ENCODE data around the gene AGBL1. TPM values are rescaled to one million over a fixed set of nuclear protein-coding genes. Genes with fewer than 3 reads are reported as not detected.

Gene AGBL1
- total RNA-seq, 1 experiment from 2014 or later = not detected

DNA sequence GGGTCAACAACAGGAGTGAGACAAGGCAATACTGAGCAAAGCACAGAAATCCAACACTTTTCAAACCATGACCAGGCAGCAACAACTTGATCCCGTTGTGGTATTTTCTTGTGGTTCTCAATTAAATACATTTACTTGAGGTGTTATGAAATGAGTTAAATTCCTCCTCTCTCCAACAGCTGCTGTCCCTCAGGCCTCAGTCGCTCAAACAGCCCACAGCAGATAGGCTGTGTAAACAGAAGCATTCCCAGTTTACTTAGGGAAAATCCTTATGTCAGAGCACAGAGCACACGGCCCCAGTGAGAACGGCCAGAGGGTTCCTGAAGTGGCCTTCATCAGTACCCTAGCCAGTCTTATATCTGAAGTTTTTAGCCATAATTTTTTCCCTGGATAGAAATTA, 359.9 kb downstream of the AGBL1 start:
- Histone ChIP-seq H3K14ac (ENCODE audit: insufficient read depth, low read length) (no peak overlapping the region), H3K23me2 (ENCODE audit: insufficient read length, low read depth, low read length, poor library complexity, severe bottlenecking) (no peaks in the 10 kb centered on the region), H3K23ac (ENCODE audit: insufficient read length, low read depth, low read length) (no peak overlapping the region), H2BK15ac (ENCODE audit: low read depth, low read length) (no peak overlapping the region), H3K4me2 (ENCODE audit: insufficient read depth, insufficient read length, low read length) (no peak overlapping the region), H2BK12ac (ENCODE audit: insufficient read length, low read depth, low read length) (no peak overlapping the region), H2AFZ (ENCODE audit: low read length) (no peak overlapping the region), H3K79me1 (ENCODE audit: insufficient read depth, low read depth, low read length, poor library complexity, severe bottlenecking) (no peaks in the 10 kb centered on the region), H2BK20ac (ENCODE audit: low read depth, low read length, poor library complexity, severe bottlenecking) (no peak overlapping the region), H3K18ac (ENCODE audit: insufficient read length, low read depth, low read length) (no peak overlapping the region), H3K4me1 (ENCODE audit: insufficient read depth, low read length) (no peaks in the 10 kb centered on the region), H3K9ac (ENCODE audit: extremely low read depth, insufficient read length, low read length) (no peak overlapping the region), H3K4ac (ENCODE audit: low read depth, low read length) (no peak overlapping the region), H4K91ac (ENCODE audit: insufficient read length, low read depth, low read length) (no peak overlapping the region), H4K20me1 (ENCODE audit: control insufficient read depth, insufficient read depth, insufficient read length) (no peaks in the 10 kb centered on the region), H3K79me2 (ENCODE audit: insufficient read depth, low read length) (no peaks in the 10 kb centered on the region), H3K27ac (ENCODE audit: insufficient read length, low read depth, low read length) (no peak overlapping the region), H3T11ph (ENCODE audit: low read length) (no peak overlapping the region), H2AK5ac (ENCODE audit: insufficient read length, low read length) (no peak overlapping the region), H3K9me3 (ENCODE audit: control insufficient read depth, low read depth, low read length) (no peaks in the 10 kb centered on the region), H2BK5ac (ENCODE audit: insufficient read length, low read length) (no peak overlapping the region), H3K56ac (ENCODE audit: insufficient read length, low read depth, low read length) (no peak overlapping the region), H4K5ac (ENCODE audit: insufficient read length, low read depth, low read length) (no peak overlapping the region), H4K8ac (replicated peaks; ENCODE audit: insufficient read length, low read depth, low read length) (no peak overlapping the region), H2BK120ac (ENCODE audit: low read depth, low read length, poor library complexity, severe bottlenecking) (no peak overlapping the region), H3K27me3 (ENCODE audit: insufficient read depth, low read length) (no peaks in the 10 kb centered on the region)
- TF ChIP-seq, protein P1, sequence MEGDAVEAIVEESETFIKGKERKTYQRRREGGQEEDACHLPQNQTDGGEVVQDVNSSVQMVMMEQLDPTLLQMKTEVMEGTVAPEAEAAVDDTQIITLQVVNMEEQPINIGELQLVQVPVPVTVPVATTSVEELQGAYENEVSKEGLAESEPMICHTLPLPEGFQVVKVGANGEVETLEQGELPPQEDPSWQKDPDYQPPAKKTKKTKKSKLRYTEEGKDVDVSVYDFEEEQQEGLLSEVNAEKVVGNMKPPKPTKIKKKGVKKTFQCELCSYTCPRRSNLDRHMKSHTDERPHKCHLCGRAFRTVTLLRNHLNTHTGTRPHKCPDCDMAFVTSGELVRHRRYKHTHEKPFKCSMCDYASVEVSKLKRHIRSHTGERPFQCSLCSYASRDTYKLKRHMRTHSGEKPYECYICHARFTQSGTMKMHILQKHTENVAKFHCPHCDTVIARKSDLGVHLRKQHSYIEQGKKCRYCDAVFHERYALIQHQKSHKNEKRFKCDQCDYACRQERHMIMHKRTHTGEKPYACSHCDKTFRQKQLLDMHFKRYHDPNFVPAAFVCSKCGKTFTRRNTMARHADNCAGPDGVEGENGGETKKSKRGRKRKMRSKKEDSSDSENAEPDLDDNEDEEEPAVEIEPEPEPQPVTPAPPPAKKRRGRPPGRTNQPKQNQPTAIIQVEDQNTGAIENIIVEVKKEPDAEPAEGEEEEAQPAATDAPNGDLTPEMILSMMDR (conservative IDR thresholded peaks at IDR 0.05) = no peak
- Mint-ChIP-seq H3K4me1 (no peaks in the 10 kb centered on the region), H3K36me3 (ENCODE audit: insufficient read depth in 1 of 3, low read depth in 3 of 3) (no peaks in the 10 kb centered on the region), H3K4me3 (no peak overlapping the region), H3K27me3 (ENCODE audit: low read depth) (no peaks in the 10 kb centered on the region; the same call in 1 of the 2 replicates), H3K9me3 (no peaks in the 10 kb centered on the region), H3K27ac (no peak overlapping the region)
- DNase-seq = no peak
- WGBS (ENCODE audit: extremely low coverage, insufficient read length, low lambda C conversion rate) = no CpG with 5 or more reads among the region's 4 CpGs

Data from H9 (cell line).